RWPE2 (cell line): ENCODE results near the gene CDKN2AIPNL.
"Not testable (repeated sequence)": the region's sequence is repeated elsewhere in the genome, so short reads cannot be mapped to it uniquely, and the experiment has no call there.

Experiments used
- ATAC-seq: fragments of 200-7000 bp; cut with Tn5 transposase; 3 replicates; pipeline ENCODE4 v1.9.1; 2021; ENCODE audit warnings: low read depth
- DNase-seq: peaks from one replicate; pipeline ENCODE4 v3.0.0-alpha.2; 2020; ENCODE audit warnings: low spot score
- H3K27ac ChIP-seq: fragments of 450-650 bp; 2 replicates; pipeline ENCODE4 v1.5.1; 2017; ENCODE audit warnings: mild to moderate bottlenecking; ENCODE audit not compliant: poor library complexity, severe bottlenecking
- H3K27me3 ChIP-seq: fragments of 250-450 bp; sonication (Bioruptor Pico); 2 replicates; pipeline ENCODE4 v1.5.1; 2021; ENCODE audit warnings: mild to moderate bottlenecking, moderate library complexity; ENCODE audit not compliant: insufficient read depth, poor library complexity, severe bottlenecking
- H3K36me3 ChIP-seq: fragments of 250-450 bp; sonication (Bioruptor Pico); 2 replicates; pipeline ENCODE4 v1.5.1; 2020; ENCODE audit warnings: low read depth, mild to moderate bottlenecking, moderate library complexity
- H3K4me1 ChIP-seq: fragments of 250-450 bp; sonication (Bioruptor Pico); 2 replicates; pipeline ENCODE4 v1.5.1; 2021; ENCODE audit warnings: mild to moderate bottlenecking, moderate library complexity; ENCODE audit not compliant: insufficient read depth, poor library complexity, severe bottlenecking
- H3K4me3 ChIP-seq: fragments of 250-450 bp; sonication (Bioruptor Pico); 2 replicates; pipeline ENCODE4 v1.5.1; 2021; ENCODE audit warnings: mild to moderate bottlenecking, moderate library complexity; ENCODE audit not compliant: severe bottlenecking
- H3K9me3 ChIP-seq: fragments of 250-450 bp; sonication (Bioruptor Pico); 2 replicates; pipeline ENCODE4 v1.5.1; 2021; ENCODE audit warnings: mild to moderate bottlenecking, moderate library complexity; ENCODE audit not compliant: severe bottlenecking
- CTCF ChIP-seq: fragments of 450-650 bp; IDR thresholded peaks from one replicate; pipeline ENCODE4 v1.5.1; 2017; ENCODE audit warnings: mild to moderate bottlenecking, moderate library complexity; ENCODE audit not compliant: poor library complexity, severe bottlenecking

CDKN2AIPNL gene

DNA sequence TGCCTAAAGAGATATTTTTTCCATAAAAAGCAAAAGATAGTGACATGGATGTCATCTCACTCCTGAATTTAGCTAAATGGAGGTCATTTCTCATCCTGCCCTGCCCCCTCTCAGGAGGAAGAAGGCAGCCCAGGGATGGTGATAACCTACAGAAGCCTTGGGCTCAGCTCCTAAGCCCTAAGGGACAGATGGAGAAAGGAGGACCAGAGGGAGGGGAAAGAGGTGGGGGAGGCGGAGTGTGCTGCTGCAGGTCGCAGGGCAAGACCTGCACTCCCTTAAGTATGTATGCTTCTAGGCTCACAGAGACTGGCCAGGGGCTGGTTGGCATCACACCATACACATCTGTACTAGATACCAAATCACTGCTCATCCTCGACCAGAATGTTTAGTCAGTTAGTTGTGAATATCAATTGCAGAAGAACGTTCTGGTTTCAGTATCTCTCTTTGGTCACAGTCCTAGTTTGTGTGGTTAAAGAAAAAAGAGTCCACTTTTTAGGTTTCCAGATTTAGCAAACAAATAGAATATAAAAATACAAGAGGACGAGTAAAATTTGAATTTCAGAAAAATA, 18.4 kb upstream of the CDKN2AIPNL start:
- Histone ChIP-seq H3K9me3 (no peaks in the 10 kb centered on the region), H3K36me3 (no peaks in the 10 kb centered on the region), H3K27ac (no peak overlapping the region), H3K4me1 (peaks cover 1% of the 10 kb centered on the region), H3K27me3 (no peaks in the 10 kb centered on the region), H3K4me3 (no peak overlapping the region)
- ATAC-seq (no peak), DNase-seq (no peak)
- no peak for TF ChIP-seq CTCF

GRCh38 chr5:134427540-134428041, 15.9 kb upstream of the CDKN2AIPNL start:
- Histone ChIP-seq H3K4me3 (no peak overlapping the region), H3K27me3 (no peaks in the 10 kb centered on the region), H3K27ac (no peak overlapping the region), H3K9me3 (no peaks in the 10 kb centered on the region), H3K36me3 (no peaks in the 10 kb centered on the region), H3K4me1 (no peaks in the 10 kb centered on the region)
- no peak for DNase-seq
- no peak for ATAC-seq
- no peak for TF ChIP-seq CTCF

DNA sequence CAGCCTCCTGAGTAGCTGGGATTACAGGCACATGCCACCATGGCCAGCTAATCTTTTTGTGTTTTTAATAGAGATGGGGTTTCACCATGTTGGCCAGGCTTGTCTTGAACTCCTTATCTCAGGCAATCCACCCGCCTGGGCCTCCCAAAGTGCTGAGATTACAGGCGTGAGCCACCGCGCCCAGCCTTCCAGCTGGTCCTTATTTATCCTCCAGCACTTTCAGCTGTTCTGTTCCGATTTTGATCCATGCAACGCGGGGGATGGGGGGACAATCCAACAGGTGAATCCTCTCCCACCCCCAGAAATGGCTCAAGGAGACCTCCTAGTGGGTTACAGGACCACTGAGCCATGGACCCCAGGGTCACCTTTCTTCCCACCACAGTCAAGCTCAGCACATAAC, 14.7 kb upstream of the CDKN2AIPNL start:
- no peak overlapping the region for H3K27ac ChIP-seq
- no peaks in the 10 kb centered on the region for H3K4me1 ChIP-seq
- no peaks in the 10 kb centered on the region for H3K9me3 ChIP-seq
- no peak for ATAC-seq
- no peaks in the 10 kb centered on the region for H3K36me3 ChIP-seq
- no peaks in the 10 kb centered on the region for H3K27me3 ChIP-seq
- DNase-seq = no peak
- H3K4me3 ChIP-seq = no peak overlapping the region
- no peak for TF ChIP-seq CTCF

- no peak for TF ChIP-seq CTCF
- H3K36me3 ChIP-seq = no peaks in the 10 kb centered on the region
- no peak for DNase-seq
- no peaks in the 10 kb centered on the region for H3K27me3 ChIP-seq
- ATAC-seq = no peak
- H3K27ac ChIP-seq = no peak overlapping the region
- H3K9me3 ChIP-seq = peaks cover 3% of the 10 kb centered on the region
- no peaks in the 10 kb centered on the region for H3K4me1 ChIP-seq
- H3K4me3 ChIP-seq = no peak overlapping the region
Observed at GRCh38 chr5:134423376-134423775, 11.7 kb upstream of the CDKN2AIPNL start.

- TF ChIP-seq CTCF = no peak
- no peak overlapping the region for H3K4me3 ChIP-seq
- H3K36me3 ChIP-seq = no peaks in the 10 kb centered on the region
- peaks cover 3% of the 10 kb centered on the region for H3K9me3 ChIP-seq
- no peak overlapping the region for H3K27ac ChIP-seq
- DNase-seq (no peak), ATAC-seq (no peak)
- no peaks in the 10 kb centered on the region for H3K27me3 ChIP-seq
- no peaks in the 10 kb centered on the region for H3K4me1 ChIP-seq
Observed at GRCh38 chr5:134422791-134423365, 11.2 kb upstream of the CDKN2AIPNL start.

DNA sequence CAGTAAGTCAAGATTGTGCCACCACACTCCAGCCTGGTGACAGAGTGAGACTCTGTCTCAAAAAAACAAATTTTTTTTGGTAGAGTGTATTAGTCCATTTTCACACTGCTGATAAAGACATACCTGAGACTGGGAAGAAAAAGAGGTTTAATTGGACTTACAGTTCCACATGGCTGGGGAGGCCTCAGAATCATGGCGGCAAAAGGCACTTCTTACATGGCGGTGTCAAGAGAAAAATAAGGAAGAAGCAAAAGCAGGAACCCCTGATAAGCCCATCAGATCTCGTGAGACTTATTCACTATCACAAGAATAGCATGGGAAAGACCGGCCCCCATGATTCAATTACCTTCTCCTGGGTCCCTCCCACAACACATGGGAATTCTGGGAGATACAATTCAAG, 9.4 kb upstream of the CDKN2AIPNL start:
- H3K36me3 ChIP-seq, ATAC-seq, H3K9me3 ChIP-seq, H3K4me1 ChIP-seq, DNase-seq, H3K27ac ChIP-seq, H3K27me3 ChIP-seq, H3K4me3 ChIP-seq: not testable (repeated sequence)
